HG03280 (cell line): ENCODE results near the gene TLE3.

Experiments used
- ATAC-seq: cut with Tn5 transposase; IDR thresholded peaks from one replicate; pipeline ENCODE4 v1.9.1; 2021; ENCODE audit warnings: mild to moderate bottlenecking, moderate library complexity; ENCODE audit not compliant: unreplicated experiment

TLE3 gene

GRCh38 chr15:70064441-70064840 is 33.3 kb downstream of the TLE3 start:
- ATAC-seq: no peak

- no peak for ATAC-seq
These were observed 33.7 kb downstream of the TLE3 start for GRCh38 chr15:70063980-70064379.

GRCh38 chr15:70063261-70063925 is 34.3 kb downstream of the TLE3 start:
- ATAC-seq: no peak

- no peak for ATAC-seq
These were observed 35.3 kb downstream of the TLE3 start for GRCh38 chr15:70062321-70062956.

- no peak for ATAC-seq
These were observed 35.9 kb downstream of the TLE3 start for GRCh38 chr15:70061696-70062270.

GRCh38 chr15:70060993-70061305 is 36.8 kb downstream of the TLE3 start:
- ATAC-seq: no peak

- no peak for ATAC-seq
These were observed 37.3 kb downstream of the TLE3 start for GRCh38 chr15:70060214-70060992.

GRCh38 chr15:70059476-70060213 is 38.1 kb downstream of the TLE3 start:
- no peak for ATAC-seq

- no peak for ATAC-seq
These were observed 38.9 kb downstream of the TLE3 start for GRCh38 chr15:70058642-70059360.

- no peak for ATAC-seq
These were observed 39.6 kb downstream of the TLE3 start for GRCh38 chr15:70057931-70058641.

GRCh38 chr15:70056091-70056680 is 41.5 kb downstream of the TLE3 start:
- ATAC-seq: no peak

- no peak for ATAC-seq
These were observed 42.1 kb downstream of the TLE3 start for GRCh38 chr15:70055601-70056051.

- ATAC-seq: no peak
These were observed 42.8 kb downstream of the TLE3 start for GRCh38 chr15:70054884-70055387.

GRCh38 chr15:70054366-70054765 is 43.4 kb downstream of the TLE3 start:
- no peak for ATAC-seq

- ATAC-seq: no peak
These were observed 43.9 kb downstream of the TLE3 start for GRCh38 chr15:70053716-70054229.

GRCh38 chr15:70053001-70053715 is 44.6 kb downstream of the TLE3 start:
- ATAC-seq: no peak

- no peak for ATAC-seq
These were observed 45.6 kb downstream of the TLE3 start for GRCh38 chr15:70051948-70052633.

- no peak for ATAC-seq
These were observed 46.7 kb downstream of the TLE3 start for GRCh38 chr15:70050970-70051369.
